Measurements from ENCODE around the gene TSPO. TPM values are rescaled to one million over a fixed set of nuclear protein-coding genes. Genes with fewer than 3 reads are reported as not detected.

Gene TSPO
- total and polyA plus RNA-seq, 8 donors = 198 to 489 (median 380) TPM

DNA sequence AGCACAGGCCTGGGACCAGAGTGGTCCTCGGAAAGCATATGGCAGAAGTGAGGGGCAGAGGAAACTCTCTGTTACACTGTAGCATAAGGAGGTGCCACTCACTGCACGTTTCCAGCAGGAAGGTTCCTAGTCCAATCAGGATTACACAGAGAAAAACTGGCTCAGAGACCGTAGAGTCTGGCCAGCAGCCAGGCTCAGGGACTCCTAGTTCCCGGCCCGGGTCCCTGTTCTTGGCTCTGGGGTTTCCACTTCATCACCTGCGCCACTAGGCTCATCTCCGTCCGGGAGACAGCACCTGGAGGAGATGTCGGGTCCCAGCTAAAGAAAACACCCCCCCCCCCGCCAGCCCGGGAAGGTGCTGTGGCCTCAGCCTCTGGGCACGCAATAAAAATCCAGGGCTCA lies 34.5 kb downstream of the TSPO start:
- H3K9me3 ChIP-seq = no peaks in the 10 kb centered on the region
- intact Hi-C loops (cut with DNase I; ENCODE audit: low total_unique reads) = no loop called here
- H3K4me3 ChIP-seq = peak overlapping the region; percentile 70 to 91 (median 88)
- H3K36me3 ChIP-seq = peaks cover under 1 to 22% (median 17%) of the 10 kb centered on the region in 4 donors
- WGBS, 5 donors = 6 to 19% (median 9%) methylated on average over 12 of the region's 12 CpGs
- H3K27me3 ChIP-seq = no peaks in the 10 kb centered on the region
- H3K27ac ChIP-seq = peak overlapping the region; percentile 83 to 96 (median 92)
- DNase-seq = peak; percentile 78 to 87
- H3K4me1 ChIP-seq = peaks cover 20 to 46% (median 42%) of the 10 kb centered on the region in 4 donors
- no peak for TF ChIP-seq EP300 (IDR thresholded peaks at IDR 0.05)
- no peak for TF ChIP-seq POLR2AphosphoS5 (IDR thresholded peaks at IDR 0.05)
- no peak for TF ChIP-seq POLR2A (IDR thresholded peaks at IDR 0.05)
- TF ChIP-seq, protein P1, sequence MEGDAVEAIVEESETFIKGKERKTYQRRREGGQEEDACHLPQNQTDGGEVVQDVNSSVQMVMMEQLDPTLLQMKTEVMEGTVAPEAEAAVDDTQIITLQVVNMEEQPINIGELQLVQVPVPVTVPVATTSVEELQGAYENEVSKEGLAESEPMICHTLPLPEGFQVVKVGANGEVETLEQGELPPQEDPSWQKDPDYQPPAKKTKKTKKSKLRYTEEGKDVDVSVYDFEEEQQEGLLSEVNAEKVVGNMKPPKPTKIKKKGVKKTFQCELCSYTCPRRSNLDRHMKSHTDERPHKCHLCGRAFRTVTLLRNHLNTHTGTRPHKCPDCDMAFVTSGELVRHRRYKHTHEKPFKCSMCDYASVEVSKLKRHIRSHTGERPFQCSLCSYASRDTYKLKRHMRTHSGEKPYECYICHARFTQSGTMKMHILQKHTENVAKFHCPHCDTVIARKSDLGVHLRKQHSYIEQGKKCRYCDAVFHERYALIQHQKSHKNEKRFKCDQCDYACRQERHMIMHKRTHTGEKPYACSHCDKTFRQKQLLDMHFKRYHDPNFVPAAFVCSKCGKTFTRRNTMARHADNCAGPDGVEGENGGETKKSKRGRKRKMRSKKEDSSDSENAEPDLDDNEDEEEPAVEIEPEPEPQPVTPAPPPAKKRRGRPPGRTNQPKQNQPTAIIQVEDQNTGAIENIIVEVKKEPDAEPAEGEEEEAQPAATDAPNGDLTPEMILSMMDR (IDR thresholded peaks at IDR 0.05) = no peak

- WGBS, 5 donors = 1 to 2% (median 1%) methylated on average over 28 to 73 of the region's 87 CpGs
- H3K4me3 ChIP-seq = peak within 1 kb of the TSS; percentile 70 to 91 (median 88)
- DNase-seq = peak; percentile 56 to 91
Observed at GRCh38 chr22:43186272-43187170, 35.2 kb downstream of the TSPO start, which contains the start of gene TTLL12. TSS of gene TTLL12 (minus strand) at chr22:43187134. CDS start at chr22:43187069, 65 bp downstream.

DNA sequence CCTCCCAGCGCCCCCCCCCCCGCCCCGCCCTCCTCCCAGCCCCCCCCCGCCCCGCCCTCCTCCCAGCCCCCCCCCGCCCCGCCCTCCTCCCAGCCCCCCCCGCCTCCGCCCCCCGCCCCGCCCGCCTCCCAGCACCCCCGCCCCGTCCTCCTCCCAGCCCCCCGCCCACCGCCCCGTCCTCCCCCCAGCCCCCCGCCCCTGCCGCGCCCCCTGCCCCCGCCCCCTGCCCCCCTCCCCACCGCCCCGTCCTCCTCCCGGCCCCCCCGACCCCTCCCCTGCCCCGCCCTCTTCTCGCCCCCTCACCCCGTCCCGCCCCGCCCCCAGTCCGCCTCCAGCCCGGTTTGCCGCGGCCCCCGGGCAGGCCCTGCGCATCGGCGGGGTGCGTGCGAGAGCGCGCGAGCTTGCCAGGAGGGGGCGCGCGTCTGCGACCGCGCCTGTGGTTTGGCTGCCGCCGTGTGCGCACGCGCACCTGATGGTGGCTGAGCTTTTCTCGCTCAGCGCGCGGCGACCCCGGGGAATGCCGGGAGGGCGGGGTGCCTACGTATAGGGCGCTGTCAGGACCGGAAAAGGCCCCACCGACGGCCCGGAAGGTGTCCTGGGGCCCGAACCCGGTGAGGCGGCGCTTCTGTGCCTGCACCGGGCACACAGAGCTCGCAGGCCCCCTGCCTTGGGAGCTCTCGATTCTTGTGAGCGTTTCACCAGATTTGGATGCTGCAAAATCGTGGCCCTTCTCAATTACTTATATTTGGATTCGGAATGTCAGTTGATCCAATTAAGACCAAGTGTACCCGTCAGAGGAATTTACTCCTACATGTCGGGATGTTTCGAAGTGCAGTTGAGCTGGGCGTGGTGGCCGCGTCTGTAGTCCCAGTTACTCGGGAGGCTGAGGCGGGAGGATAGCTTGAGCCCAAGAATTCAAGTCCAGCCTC lies 36.1 kb downstream of the TSPO start:
- H3K4me3 ChIP-seq = peak overlapping the region; percentile 41 to 91 (median 68)
- peaks cover 0 to 6% (median 4%) of the 10 kb centered on the region in 4 donors for H3K36me3 ChIP-seq
- peak; percentile 65 to 91 (median 86) for TF ChIP-seq POLR2AphosphoS5 (IDR thresholded peaks at IDR 0.05)
- no peak for TF ChIP-seq EP300 (IDR thresholded peaks at IDR 0.05)
- TF ChIP-seq, protein P1 (IDR thresholded peaks at IDR 0.05) = peak in 4 of 7 experiments; percentile 64 to 85 (median 73)
- peak in 2 of 4 donors; percentile 11 to 13 for TF ChIP-seq POLR2A (IDR thresholded peaks at IDR 0.05)
- H3K9me3 ChIP-seq = no peaks in the 10 kb centered on the region
- WGBS, 5 donors = 4 to 10% (median 6%) methylated on average over 37 to 58 of the region's 86 CpGs
- intact Hi-C loops (cut with DNase I; ENCODE audit: low total_unique reads) = no loop called here
- no peaks in the 10 kb centered on the region for H3K27me3 ChIP-seq
- peak overlapping the region; percentile 90 to 96 (median 93) for H3K27ac ChIP-seq
- peak; percentile 98 to 99 for DNase-seq
- peaks cover 20 to 46% (median 42%) of the 10 kb centered on the region in 4 donors for H3K4me1 ChIP-seq

More at GRCh38 chr22:43186272-43187170, 35.2 kb downstream of the TSPO start, which contains the start of gene TTLL12:
- peaks cover 20 to 46% (median 42%) of the 10 kb centered on the region in 4 donors for H3K4me1 ChIP-seq
- TF ChIP-seq EP300 (IDR thresholded peaks at IDR 0.05) = no peak
- peak in 2 of 3 donors; percentile 11 to 14 for TF ChIP-seq POLR2AphosphoS5 (IDR thresholded peaks at IDR 0.05)
- TF ChIP-seq, protein P1 (IDR thresholded peaks at IDR 0.05) = no peak
- TF ChIP-seq POLR2A (IDR thresholded peaks at IDR 0.05) = no peak
- no peaks in the 10 kb centered on the region for H3K9me3 ChIP-seq
- peaks cover 0 to 15% (median 11%) of the 10 kb centered on the region in 4 donors for H3K36me3 ChIP-seq
- peak within 1 kb of the TSS; percentile 92 to 96 (median 96) for H3K27ac ChIP-seq
- intact Hi-C loops (cut with DNase I; ENCODE audit: low total_unique reads) = no loop called here
- H3K27me3 ChIP-seq = no peaks in the 10 kb centered on the region
